Smooth muscle cell of the coronary artery (primary cell): ENCODE data around the gene KAT2A. TPM values are rescaled to one million over a fixed set of nuclear protein-coding genes. Genes with fewer than 3 reads are reported as not detected.

Experiments used
- total RNA-seq: library from RNA; depleted of rRNA; stranded (reverse); fragments of >200 nt; gene quantifications from 2 replicates; pipeline ENCODE4 v1.2.3, GENCODE V29; 2014; ENCODE audit warnings: low replicate concordance

The KAT2A gene
- total RNA-seq: 5.6 and 11.1 TPM in 2 replicates

GRCh38 chr17:42120770-42121769 lies at the start of gene KAT2A:
Gene KAT2A, minus strand, starts transcription at chr17:42121367. Its CDS starts 63 bp downstream, at chr17:42121304.

GRCh38 chr17:42122371-42123303 lies 1.5 kb upstream of the KAT2A start, which contains the start of gene HSPB9:
Gene HSPB9, plus strand, starts transcription at chr17:42122804. Its CDS starts 47 bp downstream, at chr17:42122851.

GRCh38 chr17:42112552-42113176 lies 8.5 kb downstream of the KAT2A start, which contains the start of gene DHX58:
Gene DHX58, minus strand, starts transcription at chr17:42112714. Its CDS starts 822 bp downstream, at chr17:42111892.

GRCh38 chr17:42097691-42098631 lies 23.2 kb downstream of the KAT2A start, which contains the start of gene ZNF385C:
Gene ZNF385C, minus strand, starts transcription at chr17:42098473. Its CDS starts 35,417 bp downstream, at chr17:42063056.

Other genes with a start within 250 kb of the KAT2A start
- gene ACLY, start 202.4 kb downstream of the KAT2A start, total RNA-seq: 112 and 253 TPM in 2 replicates
- gene ODAD4, start 190.8 kb downstream of the KAT2A start, total RNA-seq: 0.35 and 0.90 TPM in 2 replicates
- gene CNP, start 154.6 kb downstream of the KAT2A start, total RNA-seq: 51.1 and 97.1 TPM in 2 replicates
- 70.9 and 71.8 TPM in 2 replicates for gene DNAJC7, start 103.9 kb downstream of the KAT2A start, total RNA-seq
- 17.3 and 27.1 TPM in 2 replicates for gene NKIRAS2, start 101.3 kb downstream of the KAT2A start, total RNA-seq
- gene C17orf113, start 70.8 kb downstream of the KAT2A start, total RNA-seq: under 0.01 and 0.15 TPM in 2 replicates
- gene ZNF385C, start 22.9 kb downstream of the KAT2A start, total RNA-seq: under 0.01 TPM in 1 of 2 replicates, not detected in the other
- gene DHX58, start 8.7 kb downstream of the KAT2A start, total RNA-seq: 5.9 and 15.3 TPM in 2 replicates
- gene HSPB9, start 1.4 kb upstream of the KAT2A start, total RNA-seq: not detected in 2 replicates
- 41.7 and 64.7 TPM in 2 replicates for gene RAB5C, start 33.6 kb upstream of the KAT2A start, total RNA-seq
- 0.12 TPM in 1 of 2 replicates, not detected in the other for gene KCNH4, start 59.8 kb upstream of the KAT2A start, total RNA-seq
- gene HCRT, start 64.1 kb upstream of the KAT2A start, total RNA-seq: not detected in 2 replicates
- gene GHDC, start 73.1 kb upstream of the KAT2A start, total RNA-seq: 11.1 and 13.4 TPM in 2 replicates
- 21.1 TPM in 2 replicates for gene STAT5B, start 155.0 kb upstream of the KAT2A start, total RNA-seq
- gene STAT5A, start 167.1 kb upstream of the KAT2A start, total RNA-seq: 11.4 and 31.5 TPM in 2 replicates